Measurements from ENCODE around the gene PRIM2.
"Not testable (repeated sequence)": the region's sequence is repeated elsewhere in the genome, so short reads cannot be mapped to it uniquely, and the experiment has no call there.

Gene PRIM2

DNA sequence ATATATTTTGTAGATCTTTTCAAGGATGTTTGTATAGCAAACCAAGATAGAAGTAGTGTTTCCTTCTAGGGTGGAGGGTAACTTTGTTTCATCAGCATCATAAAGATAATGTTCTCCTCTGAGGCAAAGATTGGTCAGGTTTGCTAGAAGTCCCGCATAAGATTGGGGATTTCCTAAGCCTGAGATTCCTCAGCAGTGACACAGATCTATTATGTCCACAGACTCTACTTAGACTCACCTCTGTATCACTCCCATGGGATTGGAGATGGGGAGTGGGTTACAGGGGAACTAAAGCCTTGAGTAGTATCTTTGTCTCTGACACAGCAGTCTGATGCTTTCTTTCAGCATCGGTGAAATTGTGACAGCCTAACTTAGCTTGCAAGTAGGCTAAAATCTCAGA, 341.1 kb downstream of the PRIM2 start:
- not testable (repeated sequence) for DNase-seq

GRCh38 chr6:57659794-57660193, 342.4 kb downstream of the PRIM2 start:
- DNase-seq: not testable (repeated sequence)

DNA sequence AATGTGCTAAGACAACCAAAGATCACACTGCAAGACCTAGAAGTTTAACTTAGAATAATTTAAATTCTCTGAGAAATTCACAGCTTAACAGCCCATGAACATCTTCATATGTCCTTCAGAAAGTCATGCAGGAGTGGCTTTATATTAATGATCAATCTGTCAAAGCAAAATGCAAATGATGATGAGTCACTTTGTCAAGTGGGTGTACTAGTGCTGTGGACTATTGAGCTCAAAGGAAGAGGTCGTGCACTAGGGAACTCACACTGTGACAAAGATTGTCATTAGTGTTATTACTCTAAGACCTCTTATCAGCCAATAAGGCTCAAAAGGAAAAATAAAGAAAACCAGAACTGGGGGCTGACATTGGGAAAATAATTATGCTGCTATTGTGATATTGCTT, 343.5 kb downstream of the PRIM2 start:
- DNase-seq: not testable (repeated sequence)

GRCh38 chr6:57668108-57668507, 350.7 kb downstream of the PRIM2 start:
- not testable (repeated sequence) for DNase-seq

DNA sequence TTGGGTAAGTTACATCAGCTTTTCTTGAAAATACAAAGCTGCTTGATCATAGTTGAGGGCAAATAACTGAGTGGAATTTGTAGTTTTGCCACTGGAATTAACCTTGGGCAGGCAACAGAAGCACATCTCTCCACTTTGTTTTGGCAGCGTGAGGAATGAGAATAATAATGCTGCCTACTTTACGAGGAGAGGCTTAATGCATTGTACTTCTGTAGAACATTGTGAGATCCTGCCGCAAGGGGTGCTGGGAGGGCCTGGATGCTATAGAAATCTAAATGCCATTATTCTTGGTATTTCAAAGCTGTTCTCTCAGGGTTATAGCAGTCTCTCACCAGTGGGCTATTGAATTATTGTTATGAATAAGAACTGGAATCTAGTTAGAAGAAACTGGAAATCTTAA, 353.8 kb downstream of the PRIM2 start:
- not testable (repeated sequence) for DNase-seq

- not testable (repeated sequence) for DNase-seq
Measured at GRCh38 chr6:57671937-57672627, 354.7 kb downstream of the PRIM2 start.

DNA sequence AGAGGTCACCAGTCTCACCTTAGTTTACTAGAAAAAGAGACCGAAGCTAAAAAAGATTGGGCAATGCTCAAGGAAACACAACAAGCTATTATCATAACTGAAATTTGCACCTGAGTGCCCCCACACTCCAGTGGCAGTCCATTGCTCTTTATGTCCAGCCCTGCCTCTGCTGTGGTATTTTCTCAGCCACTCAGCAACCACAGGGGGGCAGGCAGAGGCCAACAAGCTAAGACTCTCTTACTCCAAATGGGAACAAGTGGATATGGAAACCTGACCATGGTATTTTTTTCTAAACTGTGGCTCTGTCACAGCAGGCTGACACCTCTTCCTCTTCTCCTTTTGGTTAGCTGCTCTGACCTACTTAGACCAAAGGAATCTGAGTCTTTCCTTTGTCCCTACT, 355.9 kb downstream of the PRIM2 start:
- DNase-seq: not testable (repeated sequence)

DNA sequence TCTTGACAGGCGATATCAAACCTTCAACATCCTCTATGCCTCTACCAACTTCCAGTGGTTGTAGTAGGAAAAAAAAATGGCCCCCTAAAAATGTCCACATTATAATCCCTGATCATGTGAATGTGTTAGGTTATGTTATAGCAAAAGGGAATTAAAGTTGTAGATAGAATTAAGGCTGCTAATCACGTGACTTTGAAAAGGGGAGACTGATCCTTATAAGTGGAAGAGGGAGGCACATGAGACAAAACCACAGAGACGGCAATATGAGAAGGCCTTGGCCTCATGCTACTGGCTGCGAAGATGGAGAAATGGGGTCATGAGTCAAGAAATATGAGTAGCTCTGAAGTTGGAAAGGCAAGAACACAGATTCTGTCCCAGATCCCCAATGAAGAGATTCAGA, 358.0 kb downstream of the PRIM2 start:
- DNase-seq: not testable (repeated sequence)

DNA sequence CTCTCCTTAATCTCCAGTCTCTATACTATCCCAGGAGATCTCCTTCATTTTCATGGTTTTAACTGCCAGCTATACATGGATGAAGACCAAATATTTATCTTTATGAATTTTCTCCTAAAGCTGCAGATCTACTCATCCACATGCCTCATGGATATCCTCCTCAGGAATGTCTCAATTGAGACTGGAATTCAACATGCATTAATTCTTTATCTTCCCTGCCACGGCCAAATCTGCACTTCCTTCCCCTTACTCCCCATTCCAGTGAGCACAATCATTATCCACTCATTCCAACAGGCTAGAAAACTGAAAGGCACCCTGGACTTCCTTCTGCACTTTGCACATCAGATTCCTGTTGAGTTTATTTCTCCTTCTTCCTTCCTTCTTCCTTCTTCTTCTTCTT, 379.0 kb downstream of the PRIM2 start:
- DNase-seq: not testable (repeated sequence)
